SW 1271 (cell line): ENCODE data around the gene DENND6B.
"Not testable (repeated sequence)": the region's sequence is repeated elsewhere in the genome, so short reads cannot be mapped to it uniquely, and the experiment has no call there.

Experiments
- DNase-seq, 2 experiments: peaks; one replicate each; lab custom pipeline; 2025; lab: John Stamatoyannopoulos, UW

Gene DENND6B

GRCh38 chr22:50286701-50287318 lies 40.0 kb downstream of the DENND6B start:
- DNase-seq = no peak

GRCh38 chr22:50286275-50286674 lies 40.5 kb downstream of the DENND6B start:
- DNase-seq = no peak

GRCh38 chr22:50285568-50286229 lies 41.1 kb downstream of the DENND6B start:
- no peak for DNase-seq

- no peak for DNase-seq
These were observed 42.3 kb downstream of the DENND6B start for GRCh38 chr22:50284479-50284878.

- DNase-seq = no peak
These were observed 43.0 kb downstream of the DENND6B start for GRCh38 chr22:50283821-50284220.

- peak; percentile 25 to 60 for DNase-seq
These were observed 44.3 kb downstream of the DENND6B start for GRCh38 chr22:50282361-50283155.

GRCh38 chr22:50281957-50282356 lies 44.9 kb downstream of the DENND6B start:
- no peak for DNase-seq

- no peak for DNase-seq
These were observed 45.4 kb downstream of the DENND6B start for GRCh38 chr22:50281384-50281760.

GRCh38 chr22:50280708-50281383 lies 46.0 kb downstream of the DENND6B start:
- DNase-seq = no peak

- DNase-seq = no peak
These were observed 46.6 kb downstream of the DENND6B start for GRCh38 chr22:50280022-50280707.

- DNase-seq = no peak
These were observed 47.7 kb downstream of the DENND6B start for GRCh38 chr22:50278956-50279619.

- DNase-seq = no peak
These were observed 48.4 kb downstream of the DENND6B start for GRCh38 chr22:50278461-50278860.

- DNase-seq = no peak
These were observed 49.1 kb downstream of the DENND6B start for GRCh38 chr22:50277761-50278160.

GRCh38 chr22:50276143-50276542 lies 50.7 kb downstream of the DENND6B start:
- DNase-seq = no peak

- no peak for DNase-seq
These were observed 51.4 kb downstream of the DENND6B start for GRCh38 chr22:50275181-50276055.

- no peak for DNase-seq
These were observed 52.0 kb downstream of the DENND6B start for GRCh38 chr22:50274771-50275170.

GRCh38 chr22:50274311-50274710 lies 52.5 kb downstream of the DENND6B start:
- DNase-seq = peak in 1 of 2 experiments; percentile 39

GRCh38 chr22:50273781-50274180 lies 53.0 kb downstream of the DENND6B start:
- not testable (repeated sequence) for DNase-seq

- DNase-seq = not testable (repeated sequence)
These were observed 53.5 kb downstream of the DENND6B start for GRCh38 chr22:50273352-50273751.
